Measurements from ENCODE around the gene SLC16A9.

The SLC16A9 gene

GRCh38 chr10:59635502-59636290, 74.0 kb downstream of the SLC16A9 start (continued):
- TF ChIP-seq ZNF76 (tag by site-specific recombination; IDR thresholded peaks at IDR 0.05; ENCODE audit: borderline replicate concordance, low read depth) = no peak
- no peak for TF ChIP-seq ELK4 (IDR thresholded peaks at IDR 0.05; ENCODE audit: borderline replicate concordance, low read depth, low read length)
- TF ChIP-seq SETDB1 (IDR thresholded peaks at IDR 0.05; ENCODE audit: insufficient read length, low read length) = no peak
- TF ChIP-seq ZNF16 (tag by site-specific recombination; IDR thresholded peaks at IDR 0.05; ENCODE audit: low read depth) = no peak

GRCh38 chr10:59634102-59634501, 75.5 kb downstream of the SLC16A9 start:
- TF ChIP-seq PATZ1 (tag by site-specific recombination; IDR thresholded peaks at IDR 0.05) (no peak), SCRT2 (tag by site-specific recombination; IDR thresholded peaks at IDR 0.05) (0 out of 2 replicates have a peak, but pooled peaks have one; percentile 22)
- POLR2A ChIA-PET = no interaction called here

GRCh38 chr10:59633063-59633462, 76.6 kb downstream of the SLC16A9 start:
- TF ChIP-seq ZBTB48 (tag by site-specific recombination; IDR thresholded peaks at IDR 0.05) (no peak), OSR2 (tag by site-specific recombination; IDR thresholded peaks at IDR 0.05) (no peak), ZNF560 (tag by site-specific recombination; IDR thresholded peaks at IDR 0.05; ENCODE audit: borderline replicate concordance) (no peak), PATZ1 (tag by site-specific recombination; IDR thresholded peaks at IDR 0.05) (no peak), ZIC2 (tag by site-specific recombination; IDR thresholded peaks at IDR 0.05) (no peak), ZNF473 (tag by site-specific recombination; IDR thresholded peaks at IDR 0.05) (no peak), ZNF121 (tag by site-specific recombination; IDR thresholded peaks at IDR 0.05) (no peak), KLF7 (tag by site-specific recombination; IDR thresholded peaks at IDR 0.05; ENCODE audit: borderline replicate concordance) (no peak), AEBP2 (tag by site-specific recombination; IDR thresholded peaks at IDR 0.05; ENCODE audit: borderline replicate concordance) (no peak), ZNF266 (tag by site-specific recombination; IDR thresholded peaks at IDR 0.05; ENCODE audit: low read depth) (no peak), ZNF48 (tag by site-specific recombination; IDR thresholded peaks at IDR 0.05) (no peak), ZNF629 (tag by site-specific recombination; IDR thresholded peaks at IDR 0.05) (no peak)
- Histone ChIP-seq H3K27ac (ENCODE audit: extremely low read depth, low read depth, low read length) (no peak overlapping the region), H3K9me3 (ENCODE audit: control insufficient read depth, insufficient read depth, low read depth, low read length) (no peaks in the 10 kb centered on the region), H3K36me3 (ENCODE audit: control insufficient read depth in 2 of 2, insufficient read depth in 1 of 2, low read length in 2 of 2) (no peaks in the 10 kb centered on the region), H3K4me1 (ENCODE audit: control insufficient read depth, insufficient read depth, low read length) (no peaks in the 10 kb centered on the region), H3K4me3 (ENCODE audit: low read depth, low read length) (no peak overlapping the region)
- ChIA-PET CTCF (interaction anchor here (0.6 to 2.5 kb wide), 6 partner anchors 8 to 191 kb away, joined by 3 to 13 read pairs (median 4); no protein-coding TSS in a partner anchor), POLR2A (interaction anchor here (0.5 kb wide), 1 partner anchor 29 kb away, joined by 4 read pairs; no protein-coding TSS in a partner anchor)

More at GRCh38 chr10:59634102-59634501, 75.5 kb downstream of the SLC16A9 start:
- no peaks in the 10 kb centered on the region for H3K36me3 ChIP-seq (ENCODE audit: control insufficient read depth in 2 of 2, insufficient read depth in 1 of 2, low read length in 2 of 2)
- no peaks in the 10 kb centered on the region for H3K4me1 ChIP-seq (ENCODE audit: control insufficient read depth, insufficient read depth, low read length)
- H3K9me3 ChIP-seq (ENCODE audit: control insufficient read depth, insufficient read depth, low read depth, low read length) = no peaks in the 10 kb centered on the region
- CTCF ChIA-PET = interaction anchor here (0.7 to 1.2 kb wide), 3 partner anchors 175 to 1482 kb away, joined by 3 to 4 read pairs (median 4); no protein-coding TSS in a partner anchor
- H3K27ac ChIP-seq (ENCODE audit: extremely low read depth, low read depth, low read length) = no peak overlapping the region
- no peak overlapping the region for H3K4me3 ChIP-seq (ENCODE audit: low read depth, low read length)
